Thymus (tissue), 11 donors: ENCODE results near the gene PADI4. TPM values are rescaled to one million over a fixed set of nuclear protein-coding genes. Genes with fewer than 3 reads are reported as not detected.

Source experiments
- DNase-seq, 9 donors: peaks; one replicate each; pipeline ENCODE4 v3.0.0-alpha.2; 2013; ENCODE audit warnings: low spot score in 9 of 9, low read depth in 6 of 9, missing footprints in 1 of 9
- H3K27ac ChIP-seq, 2 donors: one replicate each; pipeline ENCODE4 v1.5.1; 2013; ENCODE audit warnings: control low read depth in 1 of 2, low read depth in 1 of 2, low read length in 1 of 2, mild to moderate bottlenecking in 1 of 2, moderate library complexity in 1 of 2
- H3K27me3 ChIP-seq, 2 donors: one replicate each; pipeline ENCODE4 v1.5.1; 2013; ENCODE audit warnings: low read length in 1 of 2; ENCODE audit not compliant: control insufficient read depth in 2 of 2, insufficient read depth in 1 of 2
- H3K36me3 ChIP-seq, 2 donors: one replicate each; pipeline ENCODE4 v1.5.1; 2013; ENCODE audit warnings: low read length in 1 of 2, mild to moderate bottlenecking in 1 of 2, moderate library complexity in 1 of 2; ENCODE audit not compliant: control insufficient read depth in 2 of 2, insufficient read depth in 2 of 2
- H3K4me1 ChIP-seq, 2 donors: one replicate each; pipeline ENCODE4 v1.5.1; 2013; ENCODE audit warnings: low read length in 2 of 2; ENCODE audit not compliant: control insufficient read depth in 2 of 2, insufficient read depth in 2 of 2
- H3K4me3 ChIP-seq, 2 donors: one replicate each; pipeline ENCODE4 v1.5.1; 2013; ENCODE audit warnings: low read length in 2 of 2, control low read depth in 1 of 2, mild to moderate bottlenecking in 1 of 2
- H3K9me3 ChIP-seq, 2 donors: one replicate each; pipeline ENCODE4 v1.5.1; 2013; ENCODE audit warnings: low read length in 1 of 2, mild to moderate bottlenecking in 1 of 2; ENCODE audit not compliant: control insufficient read depth in 2 of 2, insufficient read depth in 1 of 2
- WGBS: extraction: QIAGEN DNeasy Blood & Tissue Kit; methylation state at CpG from one replicate; pipeline ENCODE4 v1.1.7; 2013; 5-methylcytosine and 5-hydroxymethylcytosine counted together
- polyA plus RNA-seq: library from polyadenylated mRNA; stranded (reverse); fragments of 200-250 nt; gene quantifications from one replicate; pipeline ENCODE4 v1.2.3, GENCODE V29; 2013
- total RNA-seq: library from RNA; stranded (reverse); fragments of 120-200 nt; gene quantifications from one replicate; pipeline ENCODE4 v1.2.4, GENCODE V29; 2013
- donor health status: healthy.

PADI4 gene
- total and polyA plus RNA-seq, 2 donors, result 2.8 to 3.5 TPM

GRCh38 chr1:17350083-17350482, 42.1 kb downstream of the PADI4 start:
- no peaks in the 10 kb centered on the region for H3K27me3 ChIP-seq
- H3K9me3 ChIP-seq, result no peaks in the 10 kb centered on the region
- DNase-seq, result no peak
- H3K4me3 ChIP-seq, result no peak overlapping the region
- WGBS, result 59% methylated on average over 8 of the region's 8 CpGs
- no peaks in the 10 kb centered on the region for H3K4me1 ChIP-seq
- no peak overlapping the region for H3K27ac ChIP-seq
- no peaks in the 10 kb centered on the region for H3K36me3 ChIP-seq

GRCh38 chr1:17350928-17351446, 43.0 kb downstream of the PADI4 start:
- DNase-seq, result no peak
- Histone ChIP-seq H3K36me3 (no peaks in the 10 kb centered on the region), H3K9me3 (no peaks in the 10 kb centered on the region), H3K27me3 (no peaks in the 10 kb centered on the region), H3K4me1 (peaks cover 5% of the 10 kb centered on the region in 2 donors), H3K27ac (no peak overlapping the region), H3K4me3 (no peak overlapping the region)
- WGBS, result 92% methylated on average over 7 of the region's 7 CpGs

GRCh38 chr1:17351598-17352324, 43.8 kb downstream of the PADI4 start:
- no peaks in the 10 kb centered on the region for H3K9me3 ChIP-seq
- DNase-seq, result no peak
- no peaks in the 10 kb centered on the region for H3K36me3 ChIP-seq
- H3K27ac ChIP-seq, result no peak overlapping the region
- 97% methylated on average over 8 of the region's 8 CpGs for WGBS
- no peaks in the 10 kb centered on the region for H3K27me3 ChIP-seq
- H3K4me3 ChIP-seq, result no peak overlapping the region
- H3K4me1 ChIP-seq, result peaks cover 13% of the 10 kb centered on the region in 2 donors

GRCh38 chr1:17352419-17352909, 44.5 kb downstream of the PADI4 start:
- H3K9me3 ChIP-seq, result no peaks in the 10 kb centered on the region
- DNase-seq, result no peak
- H3K4me1 ChIP-seq, result peaks cover 14% of the 10 kb centered on the region in 2 donors
- no peaks in the 10 kb centered on the region for H3K36me3 ChIP-seq
- WGBS, result 97% methylated on average over 8 of the region's 8 CpGs
- H3K27ac ChIP-seq, result no peak overlapping the region
- H3K27me3 ChIP-seq, result no peaks in the 10 kb centered on the region
- no peak overlapping the region for H3K4me3 ChIP-seq

- peak in 8 of 9 donors; percentile 20 to 73 (median 36) for DNase-seq
- Histone ChIP-seq H3K27ac (peak overlapping the region; percentile 22 to 75), H3K27me3 (no peaks in the 10 kb centered on the region), H3K9me3 (no peaks in the 10 kb centered on the region), H3K4me1 (peaks cover 14% of the 10 kb centered on the region in 2 donors), H3K36me3 (no peaks in the 10 kb centered on the region), H3K4me3 (peak overlapping the region; percentile 22 to 51)
- 3% methylated on average over 6 of the region's 6 CpGs for WGBS
Observed at GRCh38 chr1:17355898-17356297, 47.9 kb downstream of the PADI4 start.

GRCh38 chr1:17356387-17357026, 48.5 kb downstream of the PADI4 start:
- peak overlapping the region; percentile 22 to 75 for H3K27ac ChIP-seq
- peak overlapping the region; percentile 22 to 51 for H3K4me3 ChIP-seq
- H3K9me3 ChIP-seq, result no peaks in the 10 kb centered on the region
- peaks cover 14% of the 10 kb centered on the region in 2 donors for H3K4me1 ChIP-seq
- no peaks in the 10 kb centered on the region for H3K27me3 ChIP-seq
- WGBS, result 29% methylated on average over 12 of the region's 12 CpGs
- peak in 3 of 9 donors; percentile 4 to 15 (median 5) for DNase-seq
- H3K36me3 ChIP-seq, result no peaks in the 10 kb centered on the region

- no peak for DNase-seq
- no peaks in the 10 kb centered on the region for H3K36me3 ChIP-seq
- peaks cover 14% of the 10 kb centered on the region in 2 donors for H3K4me1 ChIP-seq
- no peaks in the 10 kb centered on the region for H3K27me3 ChIP-seq
- H3K9me3 ChIP-seq, result no peaks in the 10 kb centered on the region
- H3K27ac ChIP-seq, result no peak overlapping the region
- WGBS, result 95% methylated on average over 3 of the region's 4 CpGs
- no peak overlapping the region for H3K4me3 ChIP-seq
Observed at GRCh38 chr1:17358557-17358956, 50.6 kb downstream of the PADI4 start.

GRCh38 chr1:17359031-17359430, 51.0 kb downstream of the PADI4 start:
- Histone ChIP-seq H3K4me1 (peaks cover 14% of the 10 kb centered on the region in 2 donors), H3K9me3 (no peaks in the 10 kb centered on the region), H3K4me3 (no peak overlapping the region), H3K36me3 (no peaks in the 10 kb centered on the region), H3K27me3 (no peaks in the 10 kb centered on the region), H3K27ac (no peak overlapping the region)
- DNase-seq, result no peak
- 93% methylated on average over 11 of the region's 11 CpGs for WGBS

- Histone ChIP-seq H3K27ac (no peak overlapping the region), H3K27me3 (no peaks in the 10 kb centered on the region), H3K9me3 (no peaks in the 10 kb centered on the region), H3K4me3 (no peak overlapping the region), H3K4me1 (peaks cover 14% of the 10 kb centered on the region in 2 donors), H3K36me3 (no peaks in the 10 kb centered on the region)
- 95% methylated on average over 9 of the region's 9 CpGs for WGBS
- DNase-seq, result no peak
Observed at GRCh38 chr1:17359808-17360207, 51.8 kb downstream of the PADI4 start.
